GM12864 (cell line): ENCODE data around the gene SH2B3.
"Not testable (repeated sequence)": the region's sequence is repeated elsewhere in the genome, so short reads cannot be mapped to it uniquely, and the experiment has no call there.

Experiments
- DNase-seq: peaks from one replicate; pipeline ENCODE4 v3.0.0-alpha.2; 2011; ENCODE audit warnings: low read depth
- H3K4me3 ChIP-seq: 2 replicates; pipeline ENCODE4 v1.5.1; 2011; ENCODE audit warnings: mild to moderate bottlenecking, low read depth, low read length, control low read depth
- TF ChIP-seq, protein P1 (sequence below): IDR thresholded peaks from 2 replicates; pipeline ENCODE4 v1.5.1; 2011; ENCODE audit warnings: low read depth, mild to moderate bottlenecking, moderate library complexity, low read length, control low read depth, inconsistent platforms; ENCODE audit errors: missing control alignments

Gene SH2B3

DNA sequence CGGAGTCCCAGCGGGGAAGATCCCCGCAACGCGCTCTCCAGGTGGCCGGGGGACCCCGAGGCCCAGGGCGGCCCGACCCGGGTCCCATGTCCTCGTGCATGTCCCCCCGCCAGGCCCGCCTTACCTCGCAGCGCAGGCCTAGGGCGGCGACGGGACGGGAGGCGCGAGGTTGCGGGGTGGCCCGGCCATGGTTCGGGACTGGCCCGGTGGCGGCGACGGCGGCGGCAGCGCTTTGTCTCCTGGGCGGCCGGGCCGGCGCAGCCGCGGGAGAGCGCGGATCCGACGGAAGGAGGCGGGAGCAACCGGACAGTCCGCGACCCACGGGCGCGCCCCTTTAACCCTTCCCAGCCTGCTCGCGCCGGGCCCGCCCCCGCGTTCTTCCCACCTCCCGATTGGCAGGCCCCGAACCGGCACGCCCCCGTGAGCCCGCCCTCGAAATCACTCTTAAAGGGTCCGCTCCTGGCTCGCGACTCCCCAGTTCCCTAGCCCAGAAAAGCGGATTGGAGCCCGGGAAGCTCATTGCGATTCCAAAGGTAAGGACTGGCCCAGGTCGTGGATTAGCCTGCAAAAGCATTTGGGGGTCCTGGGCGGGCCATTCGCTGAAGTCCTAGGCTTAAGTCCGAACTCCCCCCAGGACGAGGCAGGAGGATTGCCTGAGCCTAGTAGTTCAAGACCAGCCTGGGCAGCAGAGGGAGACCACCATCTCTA is 36.8 kb upstream of the SH2B3 start, which contains the start of gene PHETA1:
Gene PHETA1, minus strand, starts transcription at position 308 of the 708 bp plus-strand sequence. CDS start 5,668 bp downstream, outside the sequence.
- peak within 1 kb of the TSS; percentile 76 for H3K4me3 ChIP-seq
- TF ChIP-seq, protein P1, sequence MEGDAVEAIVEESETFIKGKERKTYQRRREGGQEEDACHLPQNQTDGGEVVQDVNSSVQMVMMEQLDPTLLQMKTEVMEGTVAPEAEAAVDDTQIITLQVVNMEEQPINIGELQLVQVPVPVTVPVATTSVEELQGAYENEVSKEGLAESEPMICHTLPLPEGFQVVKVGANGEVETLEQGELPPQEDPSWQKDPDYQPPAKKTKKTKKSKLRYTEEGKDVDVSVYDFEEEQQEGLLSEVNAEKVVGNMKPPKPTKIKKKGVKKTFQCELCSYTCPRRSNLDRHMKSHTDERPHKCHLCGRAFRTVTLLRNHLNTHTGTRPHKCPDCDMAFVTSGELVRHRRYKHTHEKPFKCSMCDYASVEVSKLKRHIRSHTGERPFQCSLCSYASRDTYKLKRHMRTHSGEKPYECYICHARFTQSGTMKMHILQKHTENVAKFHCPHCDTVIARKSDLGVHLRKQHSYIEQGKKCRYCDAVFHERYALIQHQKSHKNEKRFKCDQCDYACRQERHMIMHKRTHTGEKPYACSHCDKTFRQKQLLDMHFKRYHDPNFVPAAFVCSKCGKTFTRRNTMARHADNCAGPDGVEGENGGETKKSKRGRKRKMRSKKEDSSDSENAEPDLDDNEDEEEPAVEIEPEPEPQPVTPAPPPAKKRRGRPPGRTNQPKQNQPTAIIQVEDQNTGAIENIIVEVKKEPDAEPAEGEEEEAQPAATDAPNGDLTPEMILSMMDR: no peak
- peak; percentile 35 for DNase-seq

DNA sequence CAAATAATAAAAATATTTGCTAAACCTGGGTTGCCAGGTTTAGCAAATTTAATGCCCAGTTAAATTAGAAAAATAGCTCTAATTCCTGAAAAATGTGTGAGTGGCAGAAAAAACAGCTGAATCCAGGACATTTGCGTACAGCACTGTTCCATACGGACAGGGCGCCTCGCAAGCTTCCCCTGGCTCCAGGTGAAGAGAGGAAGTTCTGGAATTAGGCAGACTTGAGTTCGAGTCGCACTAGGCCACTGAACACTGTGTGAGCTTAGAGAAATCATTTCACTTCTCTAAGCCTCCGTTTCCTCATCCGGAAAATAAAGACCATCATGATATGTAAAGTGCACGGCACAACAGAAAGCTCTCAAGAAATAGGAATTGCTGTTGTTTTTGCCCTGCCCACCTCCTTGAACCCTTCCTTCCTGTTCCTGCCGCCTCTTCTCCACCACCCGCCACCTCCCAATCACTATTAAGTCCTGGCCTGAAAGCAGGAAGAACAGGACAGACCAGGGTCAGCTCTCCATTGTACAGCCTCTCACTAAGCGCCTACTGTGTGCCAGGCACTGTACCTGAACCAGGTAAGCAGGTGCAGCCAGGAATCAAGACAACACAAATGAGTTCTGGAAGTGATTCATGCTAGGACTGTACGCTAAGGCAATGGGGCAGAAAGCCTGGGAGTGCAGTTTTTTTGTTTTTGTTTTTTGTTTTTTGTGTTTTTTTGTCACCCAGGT is 36.1 kb upstream of the SH2B3 start:
- no peak for DNase-seq

DNA sequence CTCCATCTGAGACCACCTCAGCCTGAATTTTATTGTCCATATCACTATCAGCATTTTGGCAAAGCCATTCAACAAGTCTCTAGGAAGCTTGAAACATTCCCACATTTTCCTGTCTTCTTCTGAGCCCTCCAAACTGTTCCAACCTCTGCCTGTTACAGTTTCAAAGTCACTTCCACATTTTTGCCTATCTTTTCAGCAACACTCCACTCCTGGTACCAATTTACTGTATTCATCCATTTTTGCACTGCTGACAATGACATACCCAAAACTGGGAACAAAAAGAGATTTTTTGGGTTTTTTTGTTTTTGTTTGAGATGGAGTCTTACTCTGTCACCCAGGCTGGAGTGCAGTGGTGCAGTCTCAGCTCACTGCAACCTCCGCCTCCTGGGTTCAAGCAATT is 32.5 kb upstream of the SH2B3 start:
- not testable (repeated sequence) for H3K4me3 ChIP-seq, DNase-seq

More for the DNA sequence above, 36.1 kb upstream of the SH2B3 start:
- TF ChIP-seq, protein P1: no peak
- peak overlapping the region; percentile 76 for H3K4me3 ChIP-seq

DNA sequence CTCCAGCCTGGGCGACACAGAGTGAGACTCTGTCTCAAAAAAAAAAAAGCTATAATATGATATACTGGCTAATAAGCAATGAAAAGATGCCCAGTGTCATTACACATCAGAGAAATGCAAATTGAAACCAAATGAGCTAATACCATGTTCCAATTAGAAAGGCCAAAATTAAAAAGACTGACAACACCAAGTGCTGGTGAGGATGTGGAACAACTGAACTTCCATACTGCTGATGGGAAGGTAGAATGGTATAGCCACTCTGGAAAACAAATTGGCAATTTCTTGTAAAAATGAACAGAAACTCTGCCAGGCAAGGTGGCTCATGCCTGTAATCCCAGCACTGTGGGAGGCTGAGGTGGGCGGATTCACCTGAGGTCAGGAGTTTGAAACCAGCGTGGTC is 28.3 kb upstream of the SH2B3 start:
- no peak for DNase-seq
- TF ChIP-seq, protein P1: no peak
- H3K4me3 ChIP-seq: no peak overlapping the region

DNA sequence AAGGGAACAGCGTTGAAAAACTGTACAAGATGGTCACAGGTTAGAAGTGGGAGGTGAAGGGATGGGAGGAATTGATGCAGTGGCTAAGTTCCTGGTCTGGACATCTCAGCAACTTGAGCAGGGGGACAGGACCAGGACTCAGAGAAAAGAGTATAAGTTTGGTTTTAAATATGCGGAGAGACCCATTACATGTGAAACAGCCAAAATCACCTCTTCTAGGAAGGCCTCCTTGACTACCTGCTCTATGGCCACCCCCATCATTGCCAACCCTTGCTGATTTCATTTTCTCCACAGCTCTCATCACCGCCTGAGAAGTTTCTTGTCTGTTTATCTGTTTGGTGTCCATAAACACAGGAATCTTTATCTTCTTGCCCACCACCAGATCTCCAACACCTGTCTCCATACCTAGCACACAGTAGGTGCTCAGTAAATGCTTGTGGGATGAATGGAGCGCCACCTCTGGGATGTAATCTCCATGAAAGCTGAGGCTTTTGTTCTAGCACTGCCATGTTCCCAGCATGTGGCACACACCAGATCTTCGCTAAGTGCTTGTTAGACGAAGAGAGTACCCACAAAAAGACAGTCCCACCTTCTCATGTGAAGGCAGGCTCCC is 25.7 kb upstream of the SH2B3 start:
- H3K4me3 ChIP-seq: no peak overlapping the region
- DNase-seq: no peak
- TF ChIP-seq, protein P1: no peak

DNA sequence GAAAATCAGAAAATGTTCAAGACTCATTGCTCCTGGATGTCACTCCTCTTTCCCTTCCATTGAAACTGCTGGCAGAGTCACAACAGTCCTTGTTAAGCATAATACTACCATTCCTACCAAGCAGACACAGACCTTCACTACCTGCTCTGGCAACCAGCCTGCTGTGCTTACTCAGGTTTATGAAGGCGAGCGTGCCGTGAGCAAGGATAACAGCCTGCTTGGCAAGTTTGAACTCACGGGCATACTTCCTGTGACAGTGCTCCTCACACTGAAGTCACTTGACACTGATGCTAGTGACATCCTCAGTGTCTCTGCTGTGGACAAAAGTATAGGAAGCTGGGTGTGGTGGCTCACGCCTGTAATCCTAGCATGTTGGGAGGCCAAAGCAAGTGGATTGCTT is 21.1 kb upstream of the SH2B3 start:
- H3K4me3 ChIP-seq: no peak overlapping the region
- DNase-seq: no peak
- TF ChIP-seq, protein P1: no peak

DNA sequence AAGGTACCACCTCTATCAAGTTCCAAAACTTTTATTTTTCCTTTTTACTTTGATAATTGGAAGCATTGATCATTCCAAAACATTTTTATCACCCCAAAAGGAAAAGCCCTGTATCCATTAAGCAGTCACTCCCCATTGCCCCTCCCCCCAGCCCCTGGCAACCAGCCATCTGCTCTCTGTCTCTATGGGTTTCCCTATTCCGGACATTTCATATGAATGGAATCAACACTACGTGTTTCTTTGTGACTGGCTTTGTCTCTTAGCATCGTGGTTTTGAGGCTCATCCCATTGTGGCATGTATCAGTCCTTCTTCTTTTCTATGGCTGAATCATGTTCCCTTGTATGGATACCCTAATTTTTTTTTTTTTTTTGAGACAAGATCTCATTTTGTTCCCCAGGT is 18.8 kb upstream of the SH2B3 start:
- no peak overlapping the region for H3K4me3 ChIP-seq
- TF ChIP-seq, protein P1: no peak
- DNase-seq: no peak
